CD1c-positive myeloid dendritic cell (primary cell): ENCODE data around the gene SEMA6A.

Experiments used
- DNase-seq: peaks from one replicate; pipeline ENCODE4 v3.0.0-alpha.2; 2016; ENCODE audit errors: extremely low spot score

Gene SEMA6A

DNA sequence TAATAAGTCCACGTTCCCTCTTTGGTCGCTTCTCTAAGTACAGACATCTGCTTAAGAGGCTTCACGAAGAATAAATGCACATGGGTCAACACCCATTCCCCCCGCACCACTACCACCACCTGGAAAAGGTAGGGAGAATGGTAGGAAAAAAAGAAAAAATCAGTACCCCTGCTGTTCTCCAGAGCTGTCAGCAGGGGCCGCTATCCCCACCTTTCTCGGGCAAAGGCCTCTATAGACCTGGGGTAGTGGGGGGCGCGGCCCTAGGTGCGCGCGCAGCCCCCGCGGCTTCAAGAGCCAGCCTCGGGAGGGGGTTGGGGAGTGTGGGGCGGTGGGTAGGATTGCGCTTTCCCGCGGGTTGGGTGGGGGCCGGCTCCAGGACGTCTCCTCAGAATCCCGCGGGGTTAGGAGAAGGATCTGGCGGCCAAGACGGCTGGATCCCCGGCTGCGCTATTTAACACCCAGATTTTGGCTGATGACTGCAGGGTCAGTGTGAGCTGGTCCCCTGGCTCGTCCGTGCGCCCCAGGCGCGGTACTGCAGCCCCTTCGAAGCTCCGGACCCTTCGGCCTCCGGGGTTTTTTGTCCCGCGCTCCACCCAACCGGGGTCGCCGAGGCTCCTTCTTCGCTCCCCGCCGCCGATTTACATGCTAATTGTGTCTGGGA is 1.6 kb upstream of the SEMA6A start:
- peak; percentile 32 for DNase-seq

DNA sequence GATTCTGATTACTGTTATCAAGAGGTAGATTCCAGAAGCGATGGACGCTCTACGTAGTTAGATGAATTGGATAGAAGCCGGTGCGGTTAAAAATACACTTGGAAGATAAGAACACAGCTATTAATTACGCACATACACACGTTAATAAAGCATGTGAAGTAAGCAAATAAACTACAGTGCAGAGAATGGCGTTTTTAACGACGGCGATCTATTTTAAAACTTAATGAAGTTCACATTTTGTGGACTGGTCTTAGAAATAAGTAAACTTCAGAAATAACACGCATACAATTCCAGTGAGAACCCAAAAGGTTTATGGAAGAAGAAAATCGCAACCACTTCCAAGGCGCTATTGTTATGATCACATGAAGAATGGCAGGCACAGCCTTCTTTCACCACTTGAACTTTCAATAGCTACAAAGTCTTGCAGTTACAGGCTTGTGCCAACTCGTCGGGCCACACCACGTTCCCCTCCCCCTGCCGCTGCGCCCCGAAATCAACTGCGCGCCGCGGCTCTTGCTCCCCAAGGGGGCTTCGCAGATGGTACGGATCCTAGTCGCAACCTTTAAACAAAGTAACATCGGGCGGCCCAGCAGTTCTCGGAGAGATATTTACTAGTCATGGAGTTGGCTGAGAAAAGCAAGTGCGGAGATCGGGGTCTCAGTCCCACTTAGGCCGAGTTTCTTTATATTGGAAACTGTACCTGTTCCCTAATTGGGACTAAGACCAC is 866 bp upstream of the SEMA6A start:
- no peak for DNase-seq

DNA sequence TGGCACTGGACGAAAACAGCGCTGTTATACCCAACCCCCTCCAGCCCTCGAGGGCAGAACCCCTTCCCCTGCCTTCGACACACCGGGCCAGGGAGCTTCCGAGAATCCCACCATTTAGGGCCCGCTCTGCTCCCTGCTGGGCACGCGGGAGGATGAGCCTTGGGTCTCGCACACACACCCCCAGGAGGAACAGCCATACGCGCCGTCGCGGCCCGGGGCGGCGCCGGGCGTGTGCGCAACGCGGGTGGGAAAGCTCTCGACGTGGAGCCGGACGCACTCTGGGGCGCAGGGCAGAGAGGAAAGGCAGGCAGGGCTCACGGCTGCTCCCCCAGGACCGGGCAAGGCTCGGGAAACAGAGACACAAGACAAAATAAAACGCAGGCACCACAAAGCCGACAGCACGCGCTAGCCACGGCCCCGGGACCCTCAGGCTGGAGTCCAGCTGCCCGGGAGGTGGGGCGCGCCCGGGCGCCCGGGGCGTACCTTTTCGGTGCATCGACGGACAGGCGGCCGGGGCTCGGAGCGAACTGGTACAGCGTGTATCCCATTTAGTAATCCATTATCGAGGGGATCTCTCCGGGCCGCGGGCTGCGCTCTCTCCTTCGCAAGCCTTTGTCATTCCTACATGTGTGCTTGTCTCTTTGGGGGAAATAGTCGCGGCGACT is 789 bp downstream of the SEMA6A start:
- no peak for DNase-seq

DNA sequence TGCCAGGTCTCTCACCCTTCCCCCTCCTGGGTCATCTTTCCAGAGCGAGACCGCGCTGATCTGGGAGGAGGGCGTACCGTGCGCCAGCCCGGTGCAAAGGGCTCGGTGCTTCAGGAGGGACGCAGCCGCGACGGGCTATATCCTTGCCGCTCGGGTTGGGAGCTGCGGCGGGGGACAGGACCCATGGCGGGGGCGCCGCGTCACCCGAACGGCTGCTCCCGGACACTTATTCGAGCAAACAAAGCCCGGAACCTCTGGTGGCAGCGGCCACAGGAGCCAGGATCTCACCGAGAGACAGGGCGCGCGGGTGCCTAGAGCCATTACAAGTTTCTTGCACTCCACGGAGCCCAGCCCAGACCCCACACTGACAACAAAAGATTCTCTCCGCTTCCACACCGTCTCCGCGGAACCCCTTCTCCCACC is 1.3 kb downstream of the SEMA6A start:
- DNase-seq, result no peak

DNA sequence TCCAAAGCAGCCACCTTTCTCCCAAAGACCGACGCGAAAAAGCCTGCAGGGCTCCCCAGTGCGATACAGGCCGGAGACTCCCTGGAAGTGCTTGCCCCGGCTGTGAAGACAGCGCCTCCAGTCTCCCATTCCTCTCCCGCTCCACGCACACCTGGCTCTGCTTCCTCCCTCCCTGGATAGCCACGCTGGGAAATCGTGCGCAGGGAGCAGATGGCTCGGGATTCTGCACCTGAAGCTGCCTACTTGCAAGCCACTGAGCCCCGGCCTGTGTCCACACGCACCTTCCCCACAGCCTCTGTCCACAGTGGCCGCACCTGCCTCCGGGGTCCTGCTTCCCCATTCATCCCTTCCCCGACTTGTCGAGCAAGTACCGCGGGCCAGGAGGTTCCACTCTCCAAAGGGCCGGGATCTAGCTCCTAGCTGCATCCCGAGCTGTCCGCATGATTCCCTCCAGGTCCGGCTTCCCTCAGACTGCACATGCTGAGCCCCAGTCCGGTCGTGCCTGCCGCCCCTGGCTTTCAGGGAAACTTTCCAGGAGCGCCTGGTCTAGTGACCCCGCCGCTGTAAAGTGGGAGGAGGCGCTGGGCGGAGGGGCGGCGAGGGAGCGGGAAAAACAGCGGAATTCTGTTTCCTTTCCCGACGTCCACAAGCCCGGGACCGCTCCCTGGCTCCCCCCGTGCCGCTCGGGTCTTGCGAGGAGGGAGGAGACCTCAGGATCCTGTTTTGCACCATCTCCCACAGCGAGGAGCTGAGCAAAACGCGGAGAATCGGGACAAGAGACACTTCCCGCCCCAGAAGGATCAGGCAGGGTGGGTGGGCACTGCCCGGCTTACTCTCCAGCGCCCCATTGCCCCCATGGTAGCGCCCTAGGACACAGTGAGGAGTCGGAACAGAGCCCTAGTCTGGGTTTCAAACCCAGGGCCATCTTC is 2.0 kb downstream of the SEMA6A start:
- no peak for DNase-seq

DNA sequence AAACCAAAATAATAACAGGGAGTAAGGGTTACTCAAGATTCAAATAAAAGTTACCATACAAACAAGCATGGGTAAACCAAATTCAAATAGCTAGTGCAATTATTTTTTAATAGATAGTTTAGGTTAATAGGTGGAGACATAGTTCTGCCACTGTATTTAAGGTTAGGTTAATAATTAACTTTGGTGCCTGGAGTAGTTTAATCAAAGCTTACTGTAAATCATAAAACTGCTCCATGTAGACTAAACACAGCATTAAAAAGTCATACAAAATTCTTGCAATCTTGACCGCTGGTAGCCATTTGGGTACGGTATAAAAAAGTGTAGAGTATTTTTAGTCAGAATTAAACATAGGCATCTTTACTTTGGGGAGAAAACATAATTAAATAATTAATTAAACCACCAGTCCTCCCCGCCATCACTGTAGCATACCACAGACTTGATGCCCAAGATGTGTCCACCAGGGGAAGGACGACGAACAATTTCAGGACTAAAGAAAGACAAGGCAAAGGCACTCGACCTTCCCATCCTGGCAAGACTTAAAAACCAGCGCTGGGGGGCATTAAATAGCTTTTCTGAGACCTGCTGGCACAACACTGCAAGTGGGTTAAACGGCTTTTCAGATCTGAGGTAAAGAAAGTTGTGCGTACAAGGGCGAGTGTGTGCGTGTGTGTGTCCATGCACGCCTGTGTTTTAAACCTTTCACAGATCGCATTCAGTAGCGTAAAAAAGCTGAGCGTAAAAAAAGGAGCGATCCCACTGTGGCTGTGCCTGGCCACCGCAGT is 2.9 kb downstream of the SEMA6A start:
- DNase-seq, result no peak

DNA sequence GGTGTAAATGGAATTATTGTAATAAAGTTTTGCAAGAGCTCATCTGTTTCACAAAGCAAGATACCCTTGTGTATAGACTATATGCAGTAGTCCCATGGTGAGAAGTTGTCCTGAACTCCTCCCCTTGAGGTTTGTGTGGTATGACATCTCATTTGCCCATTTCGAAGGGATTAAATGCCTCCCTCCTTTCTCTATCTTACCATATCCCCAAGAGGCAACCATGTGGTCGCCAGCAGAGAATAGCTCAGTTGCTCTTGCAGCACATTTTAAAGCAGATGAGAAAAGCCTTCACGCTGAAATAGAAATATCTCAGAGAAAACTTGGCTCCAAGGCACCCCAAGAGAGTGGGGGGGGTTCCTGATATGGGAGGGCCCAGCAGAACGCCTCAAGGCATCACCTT is 4.6 kb downstream of the SEMA6A start:
- no peak for DNase-seq

DNA sequence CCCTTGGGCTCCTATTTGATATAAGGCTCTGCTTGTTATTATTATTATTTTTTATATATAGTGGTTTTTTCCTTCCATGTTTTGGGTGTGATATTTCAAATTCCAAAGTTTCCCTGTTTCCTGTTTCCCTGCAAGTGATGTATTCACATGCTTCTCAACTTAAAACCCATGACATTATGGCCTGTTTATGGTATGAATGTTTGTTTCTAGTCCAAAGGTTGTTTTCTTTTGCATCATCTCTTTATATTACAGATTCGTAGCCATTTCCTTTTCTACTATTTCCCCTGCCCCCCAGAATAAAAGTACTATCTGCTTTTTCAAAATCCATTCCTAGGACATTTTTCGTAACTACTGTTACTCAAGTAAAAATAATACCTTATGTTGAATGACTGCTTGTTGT is 7.5 kb downstream of the SEMA6A start:
- no peak for DNase-seq

DNA sequence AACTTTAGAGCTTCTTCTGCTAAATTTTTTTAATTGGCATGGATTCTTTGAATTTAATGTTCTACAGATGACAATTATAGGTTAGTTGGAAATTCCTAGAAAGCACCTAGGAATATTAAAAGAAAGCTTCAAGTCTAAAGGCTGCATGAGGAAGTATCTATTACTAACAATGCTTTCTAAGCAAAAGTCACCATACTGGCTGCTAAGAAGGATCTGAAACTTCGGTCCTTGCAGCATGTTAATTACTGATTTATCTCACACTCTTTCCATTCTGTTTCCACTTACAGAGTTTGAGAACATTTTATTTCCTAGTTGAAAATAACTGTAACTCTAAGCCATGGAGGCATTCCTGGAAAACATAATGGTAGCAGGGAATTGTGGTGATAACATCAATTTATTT is 8.4 kb downstream of the SEMA6A start:
- peak; percentile 7 for DNase-seq

DNA sequence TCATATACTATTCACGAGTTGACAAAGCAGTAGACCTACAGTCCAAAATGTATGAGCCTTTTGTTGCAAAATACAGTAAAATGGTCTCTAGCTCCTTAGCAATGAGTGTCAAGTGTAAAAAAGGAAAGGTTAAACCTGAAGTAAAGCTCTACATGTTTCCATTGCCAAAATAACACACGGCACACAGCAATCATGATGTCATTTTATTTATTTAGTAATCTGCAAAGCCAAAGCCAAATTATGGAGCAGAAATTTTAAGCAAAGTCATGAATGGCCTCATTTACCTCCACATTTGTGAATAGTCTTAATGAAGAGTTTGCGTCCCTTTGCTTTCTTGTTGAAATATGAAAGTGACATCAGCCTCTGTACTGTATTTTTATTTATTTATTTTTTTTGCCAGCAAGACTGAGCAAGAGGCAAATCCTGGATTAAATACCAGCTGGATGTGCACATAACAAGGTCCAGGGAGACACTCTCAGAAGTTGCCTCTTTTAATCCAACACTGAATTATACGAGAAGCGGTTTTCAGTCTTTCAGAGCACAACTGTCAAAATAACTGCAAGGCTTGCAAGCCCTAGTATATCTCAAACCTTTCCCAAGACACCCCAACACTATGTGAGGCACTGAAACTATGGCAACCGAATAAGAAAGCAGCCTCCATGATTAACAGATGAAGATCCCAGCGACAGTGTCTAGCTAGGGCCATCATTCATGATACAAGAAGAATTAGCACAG is 9.7 kb downstream of the SEMA6A start:
- DNase-seq, result no peak

DNA sequence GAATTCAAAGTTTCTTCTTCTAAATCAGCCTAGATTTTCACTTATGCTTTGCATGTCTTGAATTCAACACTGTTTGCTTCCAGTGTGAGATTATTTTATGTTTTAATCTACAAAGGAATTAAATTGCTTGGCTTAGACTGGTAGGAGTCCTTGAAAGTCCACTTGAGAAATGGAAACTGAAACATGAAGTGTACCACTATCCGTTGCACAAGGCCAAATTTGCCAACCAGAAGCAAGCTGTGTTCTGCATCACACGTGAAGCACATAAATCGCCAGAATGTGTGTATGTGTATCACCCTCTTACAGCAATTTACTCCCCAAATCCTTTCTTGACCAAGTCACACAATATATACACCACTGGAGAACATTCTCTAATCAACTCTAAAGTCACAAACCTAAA is 10.3 kb downstream of the SEMA6A start:
- no peak for DNase-seq

DNA sequence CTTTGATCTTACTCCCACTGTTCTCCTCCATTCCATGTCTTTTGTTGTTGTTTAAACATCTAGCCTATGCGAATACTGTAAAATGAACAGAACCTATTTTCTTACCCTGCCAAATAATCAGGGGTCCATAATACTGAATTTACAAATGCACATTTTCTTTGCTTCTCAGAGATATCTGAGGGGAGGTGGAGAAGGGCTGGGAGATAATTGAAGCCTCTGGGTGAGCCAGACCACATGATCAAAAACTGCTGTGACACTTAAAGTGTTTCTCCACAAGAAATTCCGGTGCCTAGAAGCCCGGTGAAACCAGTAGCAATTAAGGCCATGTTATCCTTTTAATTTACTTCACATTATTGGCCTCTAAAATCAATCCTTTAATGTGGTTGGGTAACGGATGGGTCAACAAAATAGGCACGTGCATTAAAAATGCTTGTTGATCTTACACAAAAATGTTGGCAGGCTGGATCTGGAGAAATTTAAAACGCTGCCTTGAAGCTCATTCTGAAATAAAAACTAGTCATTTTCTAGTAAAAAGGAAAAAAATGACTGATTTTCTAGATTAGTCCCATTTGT is 10.8 kb downstream of the SEMA6A start:
- DNase-seq, result no peak

DNA sequence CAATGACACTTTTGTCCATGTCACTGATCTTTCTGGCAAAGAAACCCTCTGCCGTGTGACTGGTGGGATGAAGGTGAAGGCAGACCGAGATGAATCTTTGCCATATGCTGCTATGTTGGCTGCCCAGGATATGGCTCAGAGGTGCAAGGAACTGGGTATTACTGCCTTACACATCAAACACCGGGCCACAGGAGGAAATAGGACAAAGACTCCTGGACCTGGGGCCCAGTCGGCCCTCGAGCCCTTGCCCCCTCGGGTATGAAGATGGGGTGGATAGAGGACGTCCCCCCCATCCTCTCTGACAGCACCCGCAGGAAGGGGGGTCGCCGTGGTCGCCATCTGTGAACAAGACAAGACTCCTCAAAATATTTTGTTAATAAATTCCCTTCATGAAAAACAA is 12.0 kb downstream of the SEMA6A start:
- DNase-seq, result no peak

DNA sequence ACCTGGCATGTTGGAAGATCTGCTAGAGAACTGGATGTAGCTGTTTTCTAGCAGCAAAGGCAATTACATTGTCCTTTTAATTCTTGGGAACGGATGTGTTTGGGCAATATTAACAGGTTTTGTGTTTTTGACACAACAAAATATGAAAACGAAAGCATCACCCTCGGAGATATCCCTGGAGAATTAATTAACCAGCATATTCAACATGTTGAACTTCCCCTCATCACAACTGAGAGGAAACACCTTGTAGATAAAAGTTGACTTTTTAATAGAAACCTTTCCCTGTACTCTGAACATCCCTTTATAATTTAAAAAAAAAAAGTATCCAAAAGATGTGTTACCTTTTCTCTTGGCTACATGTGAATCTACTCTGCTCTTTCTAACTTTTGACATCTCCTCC is 13.0 kb downstream of the SEMA6A start:
- DNase-seq, result no peak

DNA sequence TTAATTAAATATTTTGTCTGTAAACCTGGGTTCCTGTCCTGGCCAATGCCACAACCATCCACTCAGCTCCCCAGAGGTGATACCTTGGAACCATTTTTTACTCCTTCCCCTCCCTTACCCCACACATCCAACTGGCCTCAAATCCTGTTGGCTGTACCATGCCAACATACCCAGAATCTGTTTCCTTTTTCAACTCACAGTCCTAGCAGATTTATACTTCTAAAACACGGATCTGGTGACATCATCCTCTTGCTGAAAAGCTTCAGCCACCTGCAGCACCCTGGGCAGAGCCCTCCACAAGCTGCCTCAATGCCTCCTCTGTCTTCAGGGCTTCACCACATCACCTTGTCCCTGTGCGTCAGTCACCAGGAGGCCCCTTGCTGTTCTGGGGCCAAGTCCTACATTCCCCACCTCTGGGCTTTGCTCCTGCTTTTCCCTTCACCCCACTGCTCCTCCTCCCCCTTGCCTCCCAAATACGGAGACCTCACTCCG is 14.9 kb downstream of the SEMA6A start:
- DNase-seq, result no peak

DNA sequence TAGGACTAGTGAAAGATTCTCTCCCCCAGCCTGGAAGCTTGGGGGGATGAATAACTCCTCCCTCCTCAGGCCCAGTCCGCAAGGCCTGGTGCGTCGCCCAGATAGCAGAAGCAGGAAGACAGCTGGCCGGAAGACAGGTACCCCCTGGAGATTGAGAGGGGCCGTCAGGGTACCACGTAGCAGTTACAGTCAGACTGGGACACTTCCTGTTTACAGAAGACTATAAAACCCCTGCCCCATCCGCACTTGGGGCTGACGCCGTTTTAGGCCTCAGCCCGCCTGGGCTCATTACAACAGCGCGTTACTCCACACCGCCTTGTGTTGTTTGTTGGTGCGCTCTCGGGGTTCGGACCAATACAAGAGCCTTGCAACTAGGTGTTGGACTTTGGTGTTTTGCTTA is 15.4 kb downstream of the SEMA6A start:
- no peak for DNase-seq

DNA sequence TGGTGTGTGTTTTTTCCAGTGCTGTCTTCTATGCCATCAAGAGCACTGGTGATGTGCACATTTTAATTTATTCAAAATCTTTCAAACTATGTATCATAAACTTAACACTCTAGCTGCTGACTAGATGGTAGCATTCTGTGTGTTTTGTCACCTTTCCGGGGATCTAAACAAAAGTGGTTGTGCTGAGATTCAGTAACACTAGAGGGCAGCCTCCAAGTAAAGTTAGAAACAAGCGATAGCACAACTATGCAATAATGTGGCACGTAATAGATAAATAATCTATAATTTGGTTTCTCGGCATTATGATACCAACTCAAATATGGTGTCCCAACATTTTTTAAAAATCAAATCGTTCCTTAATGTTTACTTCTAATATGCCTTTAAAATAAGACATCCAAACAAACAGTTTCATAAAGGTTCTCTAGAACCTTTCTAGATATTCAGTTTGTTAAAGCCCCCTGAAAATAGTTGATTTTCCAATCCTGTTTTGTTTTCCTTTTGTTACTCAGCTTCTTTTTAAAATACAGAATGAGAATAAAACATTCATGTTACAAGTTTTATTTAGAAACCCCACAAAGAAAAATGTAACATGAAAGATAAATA is 16.9 kb downstream of the SEMA6A start:
- no peak for DNase-seq

DNA sequence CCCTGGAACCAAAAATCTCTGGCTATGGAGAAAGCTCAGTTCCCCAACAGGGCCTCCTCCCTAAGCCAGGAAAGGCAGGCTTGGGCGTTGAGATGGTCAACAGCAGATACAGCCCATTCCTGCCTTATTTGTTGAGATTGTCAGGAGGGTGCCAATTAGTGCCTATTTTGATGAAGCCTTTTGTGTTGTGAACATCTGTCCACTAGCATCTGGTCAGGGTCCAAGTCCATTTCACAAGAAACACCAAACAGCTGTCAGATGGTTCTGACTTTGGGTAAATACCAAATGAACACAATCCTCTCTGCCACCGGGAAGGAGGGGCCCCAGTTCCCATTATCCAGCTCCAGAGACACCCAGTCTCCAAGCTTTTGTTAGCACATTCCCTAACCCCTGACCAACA is 19.9 kb downstream of the SEMA6A start:
- no peak for DNase-seq

DNA sequence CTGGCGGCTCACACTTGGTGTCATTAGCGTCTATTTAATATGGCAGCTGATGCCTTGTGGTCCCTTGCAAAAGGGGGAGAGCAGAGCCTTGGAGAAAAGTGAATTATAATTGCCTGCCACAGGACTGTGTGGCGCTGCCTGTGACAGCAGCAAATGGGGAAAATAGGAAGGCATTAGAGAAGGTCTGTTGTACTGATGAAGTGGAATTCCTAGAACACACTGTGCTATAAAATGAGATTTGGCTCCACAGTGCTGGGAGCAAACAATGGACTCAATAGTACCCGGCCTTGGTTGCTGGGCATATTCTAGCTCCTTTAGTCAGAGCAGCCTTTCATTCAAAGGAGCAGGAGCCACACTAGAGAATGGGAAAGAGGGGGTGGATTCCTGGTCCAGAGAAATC is 21.3 kb downstream of the SEMA6A start:
- DNase-seq, result no peak

DNA sequence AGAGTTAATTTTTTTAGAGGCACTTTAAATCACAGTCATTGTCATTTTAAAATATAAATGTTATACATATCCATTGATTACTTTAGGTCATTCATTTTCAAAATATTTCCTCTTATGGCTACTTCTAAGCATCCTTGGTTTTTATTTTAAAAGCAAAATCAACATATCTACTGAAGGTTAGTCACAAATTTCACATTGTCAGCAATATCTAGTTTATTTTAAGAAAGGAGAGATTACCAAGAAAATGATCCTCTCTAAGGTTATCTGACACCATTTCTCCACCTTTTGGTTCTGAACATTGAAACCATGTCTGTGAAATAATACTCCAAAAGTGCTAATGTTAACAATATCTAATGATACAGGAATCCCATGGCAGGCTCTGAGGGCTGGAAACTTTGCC is 24.5 kb downstream of the SEMA6A start:
- DNase-seq, result no peak
